ENCODE data around the gene ST7.

Gene ST7

DNA sequence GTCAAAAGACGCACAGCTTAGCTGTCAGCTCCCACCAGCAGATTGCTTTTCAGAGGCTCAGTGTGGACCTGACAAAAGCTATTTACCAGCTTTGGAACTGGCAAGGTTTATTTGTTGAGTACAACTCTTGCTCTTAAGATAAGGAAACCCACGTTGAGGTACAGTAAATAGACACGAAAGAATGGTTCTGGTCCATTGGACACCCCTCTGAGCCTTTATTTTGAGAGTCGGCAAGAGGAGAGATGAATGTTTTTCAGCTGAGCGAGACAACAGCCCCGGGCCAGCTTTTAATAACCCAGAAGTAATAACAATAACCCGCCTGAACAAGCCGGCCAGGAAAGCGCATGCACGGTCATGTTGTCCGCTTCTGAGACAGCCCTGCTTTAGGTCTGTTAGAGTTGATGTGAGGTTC, 320.5 kb downstream of the ST7 start:
- Mint-ChIP-seq H3K36me3 (no peaks in the 10 kb centered on the region), H3K9me3 (ENCODE audit: low read depth) (no peaks in the 10 kb centered on the region), H3K4me3 (no peak overlapping the region), H3K4me1 (ENCODE audit: low read depth) (no peaks in the 10 kb centered on the region), H3K27me3 (peaks cover 6% of the 10 kb centered on the region), H3K27ac (no peak overlapping the region)

DNA sequence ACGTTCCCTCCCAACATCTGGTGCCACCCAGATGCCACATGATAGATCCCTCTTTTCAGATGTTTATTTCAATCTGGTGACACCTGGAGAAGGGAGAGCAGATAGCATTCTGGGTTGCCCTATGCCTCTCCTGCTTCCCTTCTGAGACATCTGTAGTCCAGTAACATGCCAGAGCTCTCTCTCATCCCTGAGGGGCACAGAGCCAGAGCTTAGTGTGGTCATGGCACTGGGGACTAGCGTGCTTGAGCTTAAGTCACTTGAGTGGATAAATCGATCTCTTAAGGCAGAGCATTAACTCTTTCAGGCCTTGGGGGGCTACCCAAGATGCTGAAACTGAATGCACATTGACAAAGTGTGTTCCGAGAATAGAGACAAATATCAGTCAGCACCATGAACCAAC, 321.6 kb downstream of the ST7 start:
- no peaks in the 10 kb centered on the region for H3K4me1 Mint-ChIP-seq (ENCODE audit: low read depth)
- no peaks in the 10 kb centered on the region for H3K9me3 Mint-ChIP-seq (ENCODE audit: low read depth)
- peaks cover 7% of the 10 kb centered on the region for H3K27me3 Mint-ChIP-seq
- no peak overlapping the region for H3K27ac Mint-ChIP-seq
- H3K36me3 Mint-ChIP-seq: no peaks in the 10 kb centered on the region
- no peak overlapping the region for H3K4me3 Mint-ChIP-seq

DNA sequence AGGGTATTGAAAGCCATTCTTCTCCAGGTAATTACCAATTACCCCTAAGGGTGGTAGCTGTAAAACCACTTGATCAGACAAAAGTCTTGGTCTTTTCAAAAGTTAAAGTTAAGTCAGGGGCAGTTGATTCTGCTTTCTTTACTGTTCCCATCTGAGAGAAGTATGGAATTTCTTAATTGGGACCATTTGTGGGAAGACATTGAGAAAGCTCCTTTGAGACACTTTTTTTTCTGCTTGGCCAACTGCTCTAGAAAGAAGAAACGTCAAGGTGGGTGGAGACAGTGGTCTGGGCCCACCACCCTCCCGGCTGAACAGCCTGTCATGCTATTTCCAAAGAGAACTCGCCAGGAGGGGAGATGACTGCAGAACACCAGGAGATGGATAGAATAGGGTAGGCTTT, 324.3 kb downstream of the ST7 start:
- peaks cover 2% of the 10 kb centered on the region for H3K27me3 Mint-ChIP-seq
- H3K27ac Mint-ChIP-seq: no peak overlapping the region
- no peaks in the 10 kb centered on the region for H3K9me3 Mint-ChIP-seq (ENCODE audit: low read depth)
- no peaks in the 10 kb centered on the region for H3K36me3 Mint-ChIP-seq
- H3K4me1 Mint-ChIP-seq (ENCODE audit: low read depth): no peaks in the 10 kb centered on the region
- H3K4me3 Mint-ChIP-seq: no peak overlapping the region

- H3K9me3 Mint-ChIP-seq (ENCODE audit: low read depth): no peaks in the 10 kb centered on the region
- peaks cover 2% of the 10 kb centered on the region for H3K27me3 Mint-ChIP-seq
- H3K36me3 Mint-ChIP-seq: no peaks in the 10 kb centered on the region
- no peaks in the 10 kb centered on the region for H3K4me1 Mint-ChIP-seq (ENCODE audit: low read depth)
- no peak overlapping the region for H3K27ac Mint-ChIP-seq
- no peak overlapping the region for H3K4me3 Mint-ChIP-seq
Measured at GRCh38 chr7:117278040-117278439, 324.7 kb downstream of the ST7 start.

DNA sequence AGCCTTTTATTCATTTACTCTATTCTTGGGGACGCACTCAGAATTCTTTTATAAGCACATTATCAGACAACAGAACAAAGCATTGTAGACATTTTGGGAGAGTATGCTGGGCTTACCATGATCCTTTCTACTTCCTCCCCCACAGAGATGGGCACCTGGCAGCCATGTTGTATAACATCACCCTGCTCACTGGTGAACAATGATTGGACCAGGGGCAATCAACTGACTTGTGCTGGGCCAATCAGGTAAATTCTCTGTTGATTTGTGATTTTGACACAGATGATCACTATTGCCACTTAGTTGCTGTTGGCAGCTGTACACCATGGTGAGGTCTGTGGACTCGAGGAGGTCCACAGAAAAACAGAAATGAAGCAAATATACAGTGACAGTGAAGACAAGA, 325.9 kb downstream of the ST7 start:
- Mint-ChIP-seq H3K9me3 (ENCODE audit: low read depth) (no peaks in the 10 kb centered on the region), H3K27me3 (peaks cover 2% of the 10 kb centered on the region), H3K27ac (no peak overlapping the region), H3K4me1 (ENCODE audit: low read depth) (no peaks in the 10 kb centered on the region), H3K4me3 (no peak overlapping the region), H3K36me3 (no peaks in the 10 kb centered on the region)

Measured in activated naive CD8-positive, alpha-beta T cell (primary cell).